BJ (cell line): ENCODE measurements around the gene BLM. TPM values are rescaled to one million over a fixed set of nuclear protein-coding genes. Genes with fewer than 3 reads are reported as not detected.
"Not testable (repeated sequence)": the region's sequence is repeated elsewhere in the genome, so short reads cannot be mapped to it uniquely, and the experiment has no call there.

Experiments
- CTCF ChIA-PET: fragments of 350-600 bp; formaldehyde crosslinking; extraction: SDS; loops from one replicate; lab custom pipeline; 2021; ENCODE audit warnings: antibody characterized with exemption, inconsistent platforms; lab: Yijun Ruan, JAX
- POLR2A ChIA-PET: fragments of 300-600 bp; sonication (Branson Sonifier 250); formaldehyde crosslinking; extraction: SDS; loops from one replicate; lab custom pipeline; 2021; ENCODE audit warnings: antibody characterized with exemption; lab: Charles Lee
- DNase-seq: peaks from one replicate; pipeline ENCODE4 v3.0.0-alpha.2; 2011; ENCODE audit warnings: low read depth
- H3K27me3 ChIP-seq: 2 replicates; pipeline ENCODE4 v1.6.0; 2011; ENCODE audit warnings: low read length; ENCODE audit not compliant: control insufficient read depth, insufficient read depth
- H3K36me3 ChIP-seq: 2 replicates; pipeline ENCODE4 v1.5.1; 2011; ENCODE audit warnings: low read length; ENCODE audit not compliant: control insufficient read depth, insufficient read depth
- H3K4me3 ChIP-seq: 2 replicates; pipeline ENCODE4 v1.5.1; 2011; ENCODE audit warnings: low read depth, mild to moderate bottlenecking, control low read depth, low read length
- CTCF ChIP-seq: IDR thresholded peaks from 2 replicates; pipeline ENCODE4 v1.5.1; 2011; ENCODE audit warnings: low read depth, mild to moderate bottlenecking, control low read depth, inconsistent platforms, low read length, moderate library complexity; ENCODE audit not compliant: insufficient read depth
- polyA plus RNA-seq: library from polyadenylated mRNA; depleted of rRNA; stranded (reverse); fragments of >200 nt; gene quantifications from 2 replicates; pipeline ENCODE4 v1.2.3, GENCODE V29; 2011

BLM gene
- polyA plus RNA-seq, 1 experiment, result 1.3 TPM

DNA sequence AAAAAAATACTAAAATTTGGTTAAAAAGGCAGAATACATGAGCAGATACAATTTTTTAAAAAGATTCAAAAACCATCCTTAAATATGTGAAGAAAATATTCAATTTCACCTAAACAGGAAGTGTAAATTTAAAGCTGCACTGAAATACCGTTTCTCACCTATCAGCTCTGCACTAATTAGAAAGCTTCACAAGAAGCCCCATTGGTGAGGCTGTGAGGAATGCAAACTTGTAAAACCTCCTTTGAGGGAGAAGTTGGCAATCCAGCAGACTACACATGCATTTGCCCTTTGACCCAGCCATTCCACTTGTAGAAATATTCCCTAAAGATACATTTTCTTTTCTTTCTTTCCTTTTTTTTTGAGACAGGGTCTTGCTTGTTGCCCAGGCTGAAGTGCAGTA, 18.8 kb downstream of the BLM start:
- POLR2A ChIA-PET, result no interaction called here
- H3K36me3 ChIP-seq, result no peaks in the 10 kb centered on the region
- no peak for TF ChIP-seq CTCF
- CTCF ChIA-PET, result interaction anchor here (0.6 to 0.8 kb wide), 5 partner anchors 19 to 391 kb away, joined by 3 to 5 read pairs (median 3); partner anchors contain the start of gene BLM
- H3K27me3 ChIP-seq, result no peaks in the 10 kb centered on the region
- DNase-seq, result no peak
- no peak overlapping the region for H3K4me3 ChIP-seq

GRCh38 chr15:90740545-90740944, 23.4 kb downstream of the BLM start:
- H3K4me3 ChIP-seq, H3K27me3 ChIP-seq, DNase-seq, H3K36me3 ChIP-seq: not testable (repeated sequence)
- POLR2A ChIA-PET, result interaction anchor here (0.6 kb wide), 1 partner anchor 154 kb away, joined by 3 read pairs; no protein-coding TSS in a partner anchor
- CTCF ChIA-PET, result interaction anchor here (1.1 to 2.2 kb wide), 2 partner anchors 11 to 23 kb away, joined by 3 to 7 read pairs; partner anchors contain the start of gene BLM

GRCh38 chr15:90742087-90742486, 24.9 kb downstream of the BLM start:
- CTCF ChIA-PET, result no interaction called here
- H3K27me3 ChIP-seq, result no peaks in the 10 kb centered on the region

DNA sequence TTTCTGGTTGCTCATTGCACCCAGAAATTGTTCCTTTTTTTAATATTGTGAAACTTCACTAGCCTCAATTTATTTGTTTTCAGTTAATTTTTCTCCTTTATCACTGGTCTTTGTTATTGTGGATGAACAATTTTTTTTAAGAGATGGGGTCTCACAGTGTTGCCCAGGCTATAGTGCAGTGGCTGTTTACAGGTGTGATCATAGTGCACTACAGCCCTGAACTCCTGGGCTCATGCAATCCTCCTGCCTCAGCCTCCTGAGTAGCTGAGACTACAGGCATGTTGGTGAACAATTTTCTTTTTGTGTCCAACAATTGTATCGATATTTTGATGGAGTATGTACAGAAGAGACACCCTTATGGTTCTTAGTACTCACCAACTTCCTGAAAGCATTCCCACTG, 26.3 kb downstream of the BLM start:
- TF ChIP-seq CTCF, result no peak
- ChIA-PET POLR2A (no interaction called here), CTCF (interaction anchor here (0.6 kb wide), 1 partner anchor 143 kb away, joined by 3 read pairs; no protein-coding TSS in a partner anchor)
- Histone ChIP-seq H3K4me3 (no peak overlapping the region), H3K27me3 (no peaks in the 10 kb centered on the region), H3K36me3 (no peaks in the 10 kb centered on the region)
- no peak for DNase-seq

More at GRCh38 chr15:90742087-90742486, 24.9 kb downstream of the BLM start:
- DNase-seq, result no peak
- Histone ChIP-seq H3K4me3 (no peak overlapping the region), H3K36me3 (no peaks in the 10 kb centered on the region)
- POLR2A ChIA-PET, result interaction anchor here (0.6 kb wide), 1 partner anchor 13 kb away, joined by 6 read pairs; no protein-coding TSS in a partner anchor
- no peak for TF ChIP-seq CTCF

GRCh38 chr15:90744759-90745402, 27.7 kb downstream of the BLM start:
- H3K36me3 ChIP-seq, result no peaks in the 10 kb centered on the region
- no peak overlapping the region for H3K4me3 ChIP-seq
- no peak for TF ChIP-seq CTCF
- ChIA-PET POLR2A (no interaction called here), CTCF (interaction anchor here (2.0 kb wide), 1 partner anchor 16 kb away, joined by 4 read pairs; no protein-coding TSS in a partner anchor)
- DNase-seq, result no peak
- no peaks in the 10 kb centered on the region for H3K27me3 ChIP-seq
